HL-60 (cell line): ENCODE results near the gene ZBTB24.

Experiments
- DNase-seq, 2 experiments: peaks; one replicate each; pipeline ENCODE4 v3.0.0-alpha.2; 2010 to 2020; ENCODE audit warnings: low read depth in 1 of 2, low spot score in 1 of 2
- H3K27ac ChIP-seq: fragments of 250-450 bp; sonication (Bioruptor Pico); replicated peaks from 2 replicates; pipeline ENCODE4 v1.5.1; 2020; ENCODE audit warnings: mild to moderate bottlenecking, moderate library complexity
- H3K27me3 ChIP-seq: fragments of 250-450 bp; sonication (Bioruptor Pico); 2 replicates; pipeline ENCODE4 v1.5.1; 2021; ENCODE audit warnings: mild to moderate bottlenecking, moderate library complexity; ENCODE audit not compliant: insufficient read depth, poor library complexity, severe bottlenecking
- H3K4me3 ChIP-seq: replicated peaks from 2 replicates; pipeline ENCODE4 v1.5.1; 2011; ENCODE audit warnings: mild to moderate bottlenecking, control low read depth, low read length; ENCODE audit not compliant: insufficient read depth
- CTCF ChIP-seq: IDR thresholded peaks from one replicate; pipeline ENCODE4 v1.5.1; 2011; ENCODE audit warnings: low read length, control low read depth, inconsistent platforms; ENCODE audit not compliant: insufficient read depth
- GABPA ChIP-seq: IDR thresholded peaks from 2 replicates; pipeline ENCODE4 v1.6.1; 2012; ENCODE audit warnings: low read depth
- POLR2AphosphoS5 ChIP-seq: IDR thresholded peaks from 2 replicates; pipeline ENCODE4 v1.6.1; 2012; ENCODE audit warnings: low read depth
- REST ChIP-seq: IDR thresholded peaks from 2 replicates; pipeline ENCODE4 v1.6.1; 2012; ENCODE audit warnings: low read depth; ENCODE audit not compliant: insufficient replicate concordance
- SPI1 ChIP-seq: IDR thresholded peaks from 2 replicates; pipeline ENCODE4 v1.6.1; 2012; ENCODE audit warnings: low read depth, mild to moderate bottlenecking, borderline replicate concordance

ZBTB24 gene

GRCh38 chr6:109510358-109510757, 27.3 kb upstream of the ZBTB24 start:
- Histone ChIP-seq H3K4me3 (no peak overlapping the region), H3K27me3 (no peaks in the 10 kb centered on the region), H3K27ac (no peak overlapping the region)
- no peak for DNase-seq
- TF ChIP-seq REST (no peak), GABPA (no peak)

GRCh38 chr6:109508166-109508860, 25.3 kb upstream of the ZBTB24 start:
- DNase-seq: no peak
- TF ChIP-seq CTCF: no peak
- TF ChIP-seq SPI1: no peak
- TF ChIP-seq POLR2AphosphoS5: no peak
- TF ChIP-seq GABPA: no peak
- no peak for TF ChIP-seq REST
- Histone ChIP-seq H3K4me3 (no peak overlapping the region), H3K27ac (no peak overlapping the region), H3K27me3 (no peaks in the 10 kb centered on the region)

- Histone ChIP-seq H3K27me3 (no peaks in the 10 kb centered on the region), H3K4me3 (no peak overlapping the region), H3K27ac (no peak overlapping the region)
- no peak for DNase-seq
- TF ChIP-seq SPI1 (peak; percentile 22; the same call in 1 of the 2 replicates), CTCF (no peak)
Measured at GRCh38 chr6:109507490-109508072, 24.6 kb upstream of the ZBTB24 start.

GRCh38 chr6:109506841-109507240, 23.8 kb upstream of the ZBTB24 start:
- Histone ChIP-seq H3K27me3 (no peaks in the 10 kb centered on the region), H3K27ac (no peak overlapping the region), H3K4me3 (no peak overlapping the region)
- no peak for DNase-seq
- TF ChIP-seq CTCF (no peak), POLR2AphosphoS5 (no peak), SPI1 (no peak), REST (no peak), GABPA (no peak)
